HG03520 (cell line): ENCODE measurements around the gene LRRC14B.

Experiments used
- ATAC-seq: cut with Tn5 transposase; IDR thresholded peaks from one replicate; pipeline ENCODE4 v1.9.1; 2021; ENCODE audit warnings: mild to moderate bottlenecking, moderate library complexity; ENCODE audit not compliant: unreplicated experiment

LRRC14B gene

GRCh38 chr5:173392-174290 is 17.7 kb upstream of the LRRC14B start:
- no peak for ATAC-seq

- ATAC-seq: no peak
Observed at GRCh38 chr5:174291-174600, 17.0 kb upstream of the LRRC14B start.

- ATAC-seq: no peak
Observed at GRCh38 chr5:174876-175465, 16.3 kb upstream of the LRRC14B start.

GRCh38 chr5:176296-176823 is 14.9 kb upstream of the LRRC14B start:
- ATAC-seq: no peak

GRCh38 chr5:178110-178509 is 13.2 kb upstream of the LRRC14B start:
- no peak for ATAC-seq

GRCh38 chr5:179401-179800 is 11.9 kb upstream of the LRRC14B start:
- no peak for ATAC-seq

GRCh38 chr5:180286-180918 is 10.9 kb upstream of the LRRC14B start:
- no peak for ATAC-seq

- ATAC-seq: no peak
Observed at GRCh38 chr5:181160-181559, 10.1 kb upstream of the LRRC14B start.

- ATAC-seq: no peak
Observed at GRCh38 chr5:181566-181965, 9.7 kb upstream of the LRRC14B start.

- no peak for ATAC-seq
Observed at GRCh38 chr5:182126-182525, 9.2 kb upstream of the LRRC14B start.

- no peak for ATAC-seq
Observed at GRCh38 chr5:184471-184870, 6.8 kb upstream of the LRRC14B start.

- ATAC-seq: no peak
Observed at GRCh38 chr5:185095-186070, 5.9 kb upstream of the LRRC14B start.

GRCh38 chr5:186091-187041 is 4.9 kb upstream of the LRRC14B start:
- ATAC-seq: no peak

GRCh38 chr5:187042-187431 is 4.3 kb upstream of the LRRC14B start:
- ATAC-seq: no peak

- no peak for ATAC-seq
Observed at GRCh38 chr5:187617-188451, 3.5 kb upstream of the LRRC14B start.

GRCh38 chr5:188488-189481 is 2.5 kb upstream of the LRRC14B start:
- no peak for ATAC-seq

GRCh38 chr5:189486-189885 is 1.8 kb upstream of the LRRC14B start:
- ATAC-seq: no peak

GRCh38 chr5:189976-190365 is 1.3 kb upstream of the LRRC14B start:
- ATAC-seq: no peak
